ENCODE results near the gene SLC35D1. TPM values are rescaled to one million over a fixed set of nuclear protein-coding genes. Genes with fewer than 3 reads are reported as not detected.

Gene SLC35D1
- total RNA-seq, 2 donors from 2014 or later: 9.3 to 9.5 TPM

- intact Hi-C loops (cut with DNase I): no loop called here
- DNase-seq (ENCODE audit: low spot score): peak; percentile 82
Observed at GRCh38 chr1:67052741-67053534, 1.0 kb downstream of the SLC35D1 start.

- intact Hi-C loops (cut with DNase I): no loop called here
- no peak for DNase-seq (ENCODE audit: low spot score)
Observed at GRCh38 chr1:67051196-67051595, 2.8 kb downstream of the SLC35D1 start.

- DNase-seq (ENCODE audit: low spot score): no peak
Observed at GRCh38 chr1:67044631-67045270, 9.2 kb downstream of the SLC35D1 start.

GRCh38 chr1:67043366-67043765 lies 10.6 kb downstream of the SLC35D1 start:
- DNase-seq (ENCODE audit: low spot score): no peak
- intact Hi-C loops (cut with DNase I): no loop called here

More at GRCh38 chr1:67044631-67045270, 9.2 kb downstream of the SLC35D1 start:
- intact Hi-C loops (cut with DNase I): no loop called here

- intact Hi-C loops (cut with DNase I): no loop called here
- DNase-seq (ENCODE audit: low spot score): no peak
Observed at GRCh38 chr1:67041841-67042503, 12.0 kb downstream of the SLC35D1 start.

GRCh38 chr1:67040405-67040804 lies 13.5 kb downstream of the SLC35D1 start:
- DNase-seq (ENCODE audit: low spot score): no peak
- intact Hi-C loops (cut with DNase I): no loop called here

GRCh38 chr1:67031859-67032247 lies 22.1 kb downstream of the SLC35D1 start:
- no peak for DNase-seq (ENCODE audit: low spot score)
- intact Hi-C loops (cut with DNase I): no loop called here

GRCh38 chr1:67031121-67031858 lies 22.7 kb downstream of the SLC35D1 start:
- intact Hi-C loops (cut with DNase I): no loop called here
- DNase-seq (ENCODE audit: low spot score): no peak

- no peak for DNase-seq (ENCODE audit: low spot score)
- intact Hi-C loops (cut with DNase I): no loop called here
Observed at GRCh38 chr1:67029472-67029871, 24.5 kb downstream of the SLC35D1 start.

GRCh38 chr1:67020765-67021164 lies 33.2 kb downstream of the SLC35D1 start:
- intact Hi-C loops (cut with DNase I): no loop called here
- no peak for DNase-seq (ENCODE audit: low spot score)

GRCh38 chr1:67020304-67020703 lies 33.6 kb downstream of the SLC35D1 start:
- DNase-seq (ENCODE audit: low spot score): no peak
- intact Hi-C loops (cut with DNase I): no loop called here

- DNase-seq (ENCODE audit: low spot score): no peak
- intact Hi-C loops (cut with DNase I): no loop called here
Observed at GRCh38 chr1:67019600-67020136, 34.3 kb downstream of the SLC35D1 start.

- no peak for DNase-seq (ENCODE audit: low spot score)
- intact Hi-C loops (cut with DNase I): no loop called here
Observed at GRCh38 chr1:67019121-67019520, 34.8 kb downstream of the SLC35D1 start.

- no peak for DNase-seq (ENCODE audit: low spot score)
- intact Hi-C loops (cut with DNase I): no loop called here
Observed at GRCh38 chr1:67018574-67018973, 35.4 kb downstream of the SLC35D1 start.

- no peak for DNase-seq (ENCODE audit: low spot score)
- intact Hi-C loops (cut with DNase I): no loop called here
Observed at GRCh38 chr1:67013573-67013972, 40.4 kb downstream of the SLC35D1 start.

- intact Hi-C loops (cut with DNase I): no loop called here
- DNase-seq (ENCODE audit: low spot score): no peak
Observed at GRCh38 chr1:67009792-67010191, 44.2 kb downstream of the SLC35D1 start.

- intact Hi-C loops (cut with DNase I): no loop called here
Observed at GRCh38 chr1:67005068-67005467, 48.9 kb downstream of the SLC35D1 start.

GRCh38 chr1:67004176-67004575 lies 49.8 kb downstream of the SLC35D1 start:
- no peak for DNase-seq (ENCODE audit: low spot score)
- intact Hi-C loops (cut with DNase I): no loop called here

More at GRCh38 chr1:67005068-67005467, 48.9 kb downstream of the SLC35D1 start:
- DNase-seq (ENCODE audit: low spot score): no peak

GRCh38 chr1:67001682-67002425 lies 52.1 kb downstream of the SLC35D1 start:
- DNase-seq (ENCODE audit: low spot score): no peak
- intact Hi-C loops (cut with DNase I): no loop called here
